Stimulated activated CD4-positive, alpha-beta T cell treated with anti-CD3 and anti-CD28 coated beads, Interleukin-15, amount 100 ng/mL, for 1 hour (primary cell): ENCODE results near the gene CDK5RAP1.

Experiments
- DNase-seq, 2 donors: peaks; one replicate each; pipeline ENCODE4 v3.0.0-alpha.2; 2020; ENCODE audit warnings: low read depth in 1 of 2, low spot score in 1 of 2

CDK5RAP1 gene

GRCh38 chr20:33386673-33387072, 14.6 kb downstream of the CDK5RAP1 start:
- no peak for DNase-seq

- no peak for DNase-seq
These were observed 24.0 kb downstream of the CDK5RAP1 start for GRCh38 chr20:33377366-33377765.

- no peak for DNase-seq
These were observed 27.3 kb downstream of the CDK5RAP1 start for GRCh38 chr20:33373735-33374605.

- no peak for DNase-seq
These were observed 28.3 kb downstream of the CDK5RAP1 start for GRCh38 chr20:33372993-33373441.

GRCh38 chr20:33370291-33370690, 31.0 kb downstream of the CDK5RAP1 start:
- peak in 1 of 2 donors; percentile 46 for DNase-seq

- DNase-seq = no peak
These were observed 38.4 kb downstream of the CDK5RAP1 start for GRCh38 chr20:33362898-33363297.

- DNase-seq = no peak
These were observed 41.7 kb downstream of the CDK5RAP1 start for GRCh38 chr20:33359399-33360261.

GRCh38 chr20:33353013-33353402, 48.3 kb downstream of the CDK5RAP1 start:
- no peak for DNase-seq

GRCh38 chr20:33352258-33353012, 48.9 kb downstream of the CDK5RAP1 start:
- no peak for DNase-seq

GRCh38 chr20:33351696-33352095, 49.6 kb downstream of the CDK5RAP1 start:
- DNase-seq = no peak

- no peak for DNase-seq
These were observed 51.8 kb downstream of the CDK5RAP1 start for GRCh38 chr20:33349493-33349892.

- no peak for DNase-seq
These were observed 53.0 kb downstream of the CDK5RAP1 start for GRCh38 chr20:33348136-33348937.

GRCh38 chr20:33345342-33345741, 56.0 kb downstream of the CDK5RAP1 start:
- DNase-seq = no peak

- DNase-seq = no peak
These were observed 57.8 kb downstream of the CDK5RAP1 start for GRCh38 chr20:33343521-33343920.

GRCh38 chr20:33339515-33340058, 61.7 kb downstream of the CDK5RAP1 start:
- no peak for DNase-seq

- no peak for DNase-seq
These were observed 62.7 kb downstream of the CDK5RAP1 start for GRCh38 chr20:33338467-33339258.

- no peak for DNase-seq
These were observed 63.7 kb downstream of the CDK5RAP1 start for GRCh38 chr20:33337531-33338165.

- DNase-seq = no peak
These were observed 64.2 kb downstream of the CDK5RAP1 start for GRCh38 chr20:33337119-33337518.

- DNase-seq = no peak
These were observed 64.9 kb downstream of the CDK5RAP1 start for GRCh38 chr20:33336375-33336774.
